RWPE1 (cell line): Measurements from ENCODE around the gene MBNL2.
A peak's percentile ranks its signal among the peaks of the same experiment; 100 is the strongest.

Experiments
- CTCF ChIA-PET: fragments of 350-600 bp; sonication (Branson Sonifier 250); formaldehyde crosslinking; extraction: SDS; loops from one replicate; lab custom pipeline; 2021; lab: Yijun Ruan, JAX
- POLR2A ChIA-PET: fragments of 400-600 bp; formaldehyde crosslinking; extraction: SDS; loops from one replicate; lab custom pipeline; 2020; ENCODE audit warnings: antibody characterized with exemption; ENCODE audit not compliant: low non-redundant PET; lab: Yijun Ruan, JAX
- DNase-seq: peaks from one replicate; pipeline ENCODE4 v3.0.0; 2012; ENCODE audit warnings: low spot score
- H3K27ac ChIP-seq: fragments of 450-650 bp; 2 replicates; pipeline ENCODE4 v1.5.1; 2017
- CTCF ChIP-seq: fragments of 450-650 bp; conservative IDR thresholded peaks from 2 replicates; pipeline ENCODE4 v1.5.1; 2017; ENCODE audit warnings: low read depth, mild to moderate bottlenecking

The MBNL2 gene

GRCh38 chr13:97288486-97288900 lies 66.4 kb downstream of the MBNL2 start:
- no peak for TF ChIP-seq CTCF
- ChIA-PET CTCF (no interaction called here), POLR2A (no interaction called here)
- no peak overlapping the region for H3K27ac ChIP-seq
- DNase-seq: no peak

DNA sequence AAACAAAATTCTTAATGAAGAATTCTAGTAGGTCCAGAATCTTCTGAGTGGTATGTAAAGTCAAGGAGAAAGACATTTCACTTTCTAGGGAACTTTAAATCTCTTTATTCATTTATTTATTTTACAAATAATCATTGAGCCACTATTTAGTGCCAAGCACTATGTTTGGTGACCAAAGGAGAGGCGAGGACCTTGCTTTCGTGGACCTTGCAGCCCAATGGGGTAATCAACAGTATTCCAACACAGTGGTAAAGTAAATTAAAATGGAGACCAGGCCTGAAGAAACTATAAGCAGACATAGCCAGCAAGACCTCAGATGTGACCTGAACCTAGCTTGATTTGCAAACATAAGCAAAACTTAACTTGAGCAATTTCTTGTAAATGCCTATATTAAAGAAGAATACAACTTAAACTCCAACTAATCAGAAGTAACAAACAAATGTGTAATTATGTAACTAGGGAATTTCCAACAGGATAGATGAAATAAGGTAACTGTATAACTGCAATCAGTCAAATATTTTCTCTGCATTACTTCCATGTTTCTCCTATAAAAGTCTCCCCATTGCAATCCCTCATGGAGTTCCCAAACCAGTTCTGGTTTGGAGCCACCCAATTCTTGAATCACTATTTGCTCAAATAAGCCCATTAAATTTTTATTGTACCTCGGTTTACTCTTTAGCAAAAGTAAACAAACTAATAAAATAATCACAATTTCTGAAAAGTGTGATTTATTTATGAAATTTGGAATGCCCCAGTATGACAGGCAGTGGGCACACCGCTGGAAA lies 67.6 kb downstream of the MBNL2 start:
- no peak for DNase-seq
- ChIA-PET POLR2A (no interaction called here), CTCF (no interaction called here)
- no peak overlapping the region for H3K27ac ChIP-seq
- TF ChIP-seq CTCF: no peak

- ChIA-PET POLR2A (no interaction called here), CTCF (interaction anchor here (0.6 to 0.7 kb wide), 2 partner anchors 70 to 158 kb away, joined by 4 to 9 read pairs; no protein-coding TSS in a partner anchor)
- peak; percentile 80 for DNase-seq
- H3K27ac ChIP-seq: no peak overlapping the region
- TF ChIP-seq CTCF: no peak
Observed at GRCh38 chr13:97295283-97296182, 73.4 kb downstream of the MBNL2 start.

DNA sequence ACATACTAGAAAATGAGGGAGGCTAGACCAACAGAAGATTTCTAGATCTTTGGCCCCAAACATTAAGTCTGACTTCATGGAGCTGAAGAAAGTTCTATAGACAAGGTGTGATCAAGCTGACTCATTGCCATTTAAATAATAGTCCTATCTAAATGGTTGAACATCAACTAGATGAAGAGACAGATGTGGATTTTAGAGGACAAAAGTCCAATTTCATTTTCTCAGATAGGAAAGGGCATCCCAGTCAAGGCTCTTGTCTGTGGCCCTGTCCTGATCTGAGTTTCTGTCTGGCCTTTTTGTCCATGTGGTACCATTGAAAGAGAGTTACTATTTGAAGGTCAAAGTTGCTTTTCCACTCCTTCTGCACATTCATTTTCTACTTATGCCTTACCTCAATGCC lies 74.6 kb downstream of the MBNL2 start:
- ChIA-PET POLR2A (no interaction called here), CTCF (interaction anchor here (0.6 to 0.7 kb wide), 3 partner anchors 9 to 120 kb away, joined by 3 to 5 read pairs (median 4); no protein-coding TSS in a partner anchor)
- TF ChIP-seq CTCF: no peak
- DNase-seq: no peak
- no peak overlapping the region for H3K27ac ChIP-seq

DNA sequence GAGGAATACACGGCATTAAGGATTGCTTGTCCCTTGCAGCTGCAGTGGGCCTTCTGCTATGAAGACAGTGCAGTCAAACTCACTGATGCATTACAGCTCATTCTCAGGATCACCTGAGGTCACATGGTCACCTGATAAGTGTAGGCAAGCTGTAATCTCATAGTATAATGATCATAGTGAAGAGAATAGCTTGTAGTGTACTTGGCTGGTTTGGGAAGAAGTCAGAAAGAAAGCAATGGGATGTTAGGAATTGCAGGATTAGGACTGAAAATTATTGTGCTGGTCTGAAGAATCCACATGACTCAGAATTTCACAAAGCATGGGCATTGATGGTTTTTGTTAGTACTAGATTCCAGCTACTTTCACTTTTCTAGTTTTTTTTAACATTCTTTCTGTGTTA lies 76.7 kb downstream of the MBNL2 start:
- no peak overlapping the region for H3K27ac ChIP-seq
- CTCF ChIA-PET: interaction anchor here (0.6 kb wide), 1 partner anchor 12 kb away, joined by 6 read pairs; no protein-coding TSS in a partner anchor
- no peak for DNase-seq
- TF ChIP-seq CTCF: no peak
- POLR2A ChIA-PET: no interaction called here

DNA sequence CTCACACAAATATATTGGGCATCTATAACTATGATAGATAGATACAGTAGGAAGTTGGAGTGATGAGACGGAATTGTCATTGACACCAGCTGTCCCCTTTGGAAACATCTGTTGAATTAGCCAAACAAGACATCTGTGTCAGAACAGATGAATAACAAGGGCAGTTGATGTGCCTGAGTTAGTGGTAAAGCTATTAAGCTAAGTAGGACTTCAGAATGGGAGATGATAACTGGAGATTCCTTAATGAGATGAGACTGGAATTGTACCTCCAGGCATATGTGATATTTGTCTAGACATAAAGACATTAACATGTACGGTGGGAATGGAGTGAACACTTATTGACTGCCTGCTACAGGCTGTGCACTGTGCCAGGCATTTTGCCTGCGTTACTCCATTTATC lies 78.7 kb downstream of the MBNL2 start:
- DNase-seq: no peak
- CTCF ChIA-PET: no interaction called here
- POLR2A ChIA-PET: no interaction called here
- no peak overlapping the region for H3K27ac ChIP-seq
- TF ChIP-seq CTCF: no peak
